ENCODE measurements around the gene KATNA1.
"Not testable (repeated sequence)": the region's sequence is repeated elsewhere in the genome, so short reads cannot be mapped to it uniquely, and the experiment has no call there.

Gene KATNA1

GRCh38 chr6:149683256-149683859, 34.8 kb upstream of the KATNA1 start:
- Histone ChIP-seq H3K9me3 (replicated peaks; ENCODE audit: insufficient read depth, low read length) (no peaks in the 10 kb centered on the region), H2AFZ (ENCODE audit: low read length) (no peak overlapping the region), H3K27me3 (replicated peaks; ENCODE audit: insufficient read depth, low read length) (no peaks in the 10 kb centered on the region), H3K79me2 (ENCODE audit: low read length) (no peaks in the 10 kb centered on the region), H3K9ac (ENCODE audit: low read length) (no peak overlapping the region), H3K27ac (ENCODE audit: low read length) (no peak overlapping the region), H3K36me3 (replicated peaks; ENCODE audit: insufficient read depth, low read length) (no peaks in the 10 kb centered on the region; the same call in 1 of the 2 replicates), H4K20me1 (ENCODE audit: insufficient read depth, low read length) (no peaks in the 10 kb centered on the region), H3K4me2 (ENCODE audit: low read depth, low read length) (no peak overlapping the region), H3K9me2 (replicated peaks; ENCODE audit: insufficient read depth, low read length) (no peaks in the 10 kb centered on the region), H3K4me1 (ENCODE audit: low read length) (no peaks in the 10 kb centered on the region), H3F3A (ENCODE audit: insufficient read depth, low read length) (no peaks in the 10 kb centered on the region), H3K4me3 (ENCODE audit: low read length) (no peak overlapping the region)
- TF ChIP-seq EZH2phosphoT487 (IDR thresholded peaks at IDR 0.05; ENCODE audit: low read length) = no peak
- TF ChIP-seq, protein P1, sequence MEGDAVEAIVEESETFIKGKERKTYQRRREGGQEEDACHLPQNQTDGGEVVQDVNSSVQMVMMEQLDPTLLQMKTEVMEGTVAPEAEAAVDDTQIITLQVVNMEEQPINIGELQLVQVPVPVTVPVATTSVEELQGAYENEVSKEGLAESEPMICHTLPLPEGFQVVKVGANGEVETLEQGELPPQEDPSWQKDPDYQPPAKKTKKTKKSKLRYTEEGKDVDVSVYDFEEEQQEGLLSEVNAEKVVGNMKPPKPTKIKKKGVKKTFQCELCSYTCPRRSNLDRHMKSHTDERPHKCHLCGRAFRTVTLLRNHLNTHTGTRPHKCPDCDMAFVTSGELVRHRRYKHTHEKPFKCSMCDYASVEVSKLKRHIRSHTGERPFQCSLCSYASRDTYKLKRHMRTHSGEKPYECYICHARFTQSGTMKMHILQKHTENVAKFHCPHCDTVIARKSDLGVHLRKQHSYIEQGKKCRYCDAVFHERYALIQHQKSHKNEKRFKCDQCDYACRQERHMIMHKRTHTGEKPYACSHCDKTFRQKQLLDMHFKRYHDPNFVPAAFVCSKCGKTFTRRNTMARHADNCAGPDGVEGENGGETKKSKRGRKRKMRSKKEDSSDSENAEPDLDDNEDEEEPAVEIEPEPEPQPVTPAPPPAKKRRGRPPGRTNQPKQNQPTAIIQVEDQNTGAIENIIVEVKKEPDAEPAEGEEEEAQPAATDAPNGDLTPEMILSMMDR (IDR thresholded peaks at IDR 0.05; ENCODE audit: low read length) = no peak
- TF ChIP-seq EZH2 (optimal IDR thresholded peaks at IDR 0.05; ENCODE audit: low read depth, low read length) = no peak
- no peak for DNase-seq

DNA sequence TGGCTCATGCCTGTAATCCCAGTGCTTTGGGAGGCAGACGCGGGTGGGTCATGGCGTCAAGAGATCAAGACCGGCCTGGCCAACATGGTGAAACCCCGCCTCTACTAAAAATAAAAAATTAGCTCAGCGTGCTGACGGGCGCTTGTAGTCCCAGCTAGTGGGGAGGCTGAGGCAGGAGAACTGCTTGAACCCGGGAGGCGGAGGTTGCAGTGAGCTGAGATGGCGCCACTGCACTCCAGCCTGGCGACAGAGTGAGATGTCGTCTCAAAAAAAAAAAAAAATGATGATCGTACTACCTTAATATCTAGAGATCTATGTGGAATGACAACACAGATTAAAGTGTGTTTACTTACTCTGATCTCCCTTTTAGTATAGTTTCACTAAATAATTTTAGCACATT, 33.3 kb upstream of the KATNA1 start:
- not testable (repeated sequence) for H3K9me3 ChIP-seq (replicated peaks; ENCODE audit: insufficient read depth, low read length); H4K20me1 ChIP-seq (ENCODE audit: insufficient read depth, low read length); H3K4me2 ChIP-seq (ENCODE audit: low read depth, low read length); H3K4me3 ChIP-seq (ENCODE audit: low read length); H3F3A ChIP-seq (ENCODE audit: insufficient read depth, low read length); H3K27me3 ChIP-seq (replicated peaks; ENCODE audit: insufficient read depth, low read length); H3K36me3 ChIP-seq (replicated peaks; ENCODE audit: insufficient read depth, low read length); H3K4me1 ChIP-seq (ENCODE audit: low read length); H3K27ac ChIP-seq (ENCODE audit: low read length); DNase-seq; H3K9me2 ChIP-seq (replicated peaks; ENCODE audit: insufficient read depth, low read length); H3K79me2 ChIP-seq (ENCODE audit: low read length); H2AFZ ChIP-seq (ENCODE audit: low read length); H3K9ac ChIP-seq (ENCODE audit: low read length)

GRCh38 chr6:149681209-149681608, 32.7 kb upstream of the KATNA1 start:
- Histone ChIP-seq H3K9me2 (replicated peaks; ENCODE audit: insufficient read depth, low read length) (no peaks in the 10 kb centered on the region), H3K4me1 (ENCODE audit: low read length) (no peaks in the 10 kb centered on the region), H3K27me3 (replicated peaks; ENCODE audit: insufficient read depth, low read length) (no peaks in the 10 kb centered on the region), H3K4me3 (ENCODE audit: low read length) (no peak overlapping the region), H3K9ac (ENCODE audit: low read length) (no peak overlapping the region), H3K36me3 (replicated peaks; ENCODE audit: insufficient read depth, low read length) (no peaks in the 10 kb centered on the region; the same call in 1 of the 2 replicates), H3K79me2 (ENCODE audit: low read length) (no peaks in the 10 kb centered on the region), H2AFZ (ENCODE audit: low read length) (no peak overlapping the region), H3K27ac (ENCODE audit: low read length) (no peak overlapping the region), H3K4me2 (ENCODE audit: low read depth, low read length) (no peak overlapping the region), H3F3A (ENCODE audit: insufficient read depth, low read length) (no peaks in the 10 kb centered on the region), H3K9me3 (replicated peaks; ENCODE audit: insufficient read depth, low read length) (no peaks in the 10 kb centered on the region), H4K20me1 (ENCODE audit: insufficient read depth, low read length) (no peaks in the 10 kb centered on the region)
- no peak for DNase-seq
- TF ChIP-seq EZH2 (optimal IDR thresholded peaks at IDR 0.05; ENCODE audit: low read depth, low read length) (no peak), EZH2phosphoT487 (IDR thresholded peaks at IDR 0.05; ENCODE audit: low read length) (no peak)
- TF ChIP-seq, protein P1 (IDR thresholded peaks at IDR 0.05; ENCODE audit: low read length) = no peak

DNA sequence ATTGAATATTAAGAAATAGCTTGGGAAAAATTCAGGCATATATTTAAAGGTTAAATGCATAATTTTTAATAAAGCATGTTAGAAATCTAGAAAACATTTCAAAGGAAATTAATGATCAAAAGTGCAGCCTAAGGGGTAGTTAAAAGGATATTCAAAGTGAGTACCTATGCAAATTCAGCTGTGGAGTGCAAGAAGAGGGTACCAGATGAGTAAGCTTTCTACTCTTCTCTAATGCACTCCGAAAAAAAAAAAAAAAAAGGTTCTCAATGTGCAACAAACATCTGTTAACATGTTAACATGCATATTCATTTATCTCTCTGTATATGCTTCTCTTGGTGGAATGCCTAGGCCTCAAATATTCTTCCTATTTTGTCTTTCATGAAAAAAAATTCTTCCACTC, 32.0 kb upstream of the KATNA1 start:
- no peak overlapping the region for H3K4me3 ChIP-seq (ENCODE audit: low read length)
- H3K9ac ChIP-seq (ENCODE audit: low read length) = no peak overlapping the region
- no peaks in the 10 kb centered on the region for H3F3A ChIP-seq (ENCODE audit: insufficient read depth, low read length)
- no peak overlapping the region for H2AFZ ChIP-seq (ENCODE audit: low read length)
- H3K9me3 ChIP-seq (replicated peaks; ENCODE audit: insufficient read depth, low read length) = no peaks in the 10 kb centered on the region
- no peak overlapping the region for H3K27ac ChIP-seq (ENCODE audit: low read length)
- TF ChIP-seq EZH2phosphoT487 (IDR thresholded peaks at IDR 0.05; ENCODE audit: low read length) (no peak), EZH2 (optimal IDR thresholded peaks at IDR 0.05; ENCODE audit: low read depth, low read length) (no peak)
- TF ChIP-seq, protein P1 (IDR thresholded peaks at IDR 0.05; ENCODE audit: low read length) = no peak
- H3K27me3 ChIP-seq (replicated peaks; ENCODE audit: insufficient read depth, low read length) = no peaks in the 10 kb centered on the region
- H3K4me1 ChIP-seq (ENCODE audit: low read length) = no peaks in the 10 kb centered on the region
- no peak for DNase-seq
- no peak overlapping the region for H3K4me2 ChIP-seq (ENCODE audit: low read depth, low read length)
- H3K9me2 ChIP-seq (replicated peaks; ENCODE audit: insufficient read depth, low read length) = no peaks in the 10 kb centered on the region
- H4K20me1 ChIP-seq (ENCODE audit: insufficient read depth, low read length) = no peaks in the 10 kb centered on the region
- no peaks in the 10 kb centered on the region; the same call in 1 of the 2 replicates for H3K36me3 ChIP-seq (replicated peaks; ENCODE audit: insufficient read depth, low read length)
- H3K79me2 ChIP-seq (ENCODE audit: low read length) = no peaks in the 10 kb centered on the region

DNA sequence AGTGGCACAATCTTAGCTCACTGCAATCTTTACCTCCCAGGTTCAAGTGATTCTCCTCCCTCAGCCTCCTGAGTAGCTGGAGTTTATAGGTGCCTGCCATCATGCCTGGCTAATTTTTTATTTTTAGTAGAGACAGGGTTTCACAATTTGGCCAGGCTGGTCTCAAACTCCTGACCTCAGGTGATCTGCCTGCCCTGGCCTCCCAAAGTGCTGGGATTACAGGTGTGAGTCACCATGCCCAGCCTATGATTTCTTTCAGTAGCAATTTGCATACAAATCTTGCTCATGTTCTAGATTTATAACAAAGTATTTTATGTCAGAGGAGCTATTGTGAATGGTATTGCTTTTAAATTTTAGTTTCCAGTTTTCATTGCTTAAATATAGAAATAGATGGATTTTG, 23.8 kb upstream of the KATNA1 start:
- not testable (repeated sequence) for H3K4me1 ChIP-seq (ENCODE audit: low read length); H3K79me2 ChIP-seq (ENCODE audit: low read length); H3K9me3 ChIP-seq (replicated peaks; ENCODE audit: insufficient read depth, low read length); H3K4me2 ChIP-seq (ENCODE audit: low read depth, low read length); H3K4me3 ChIP-seq (ENCODE audit: low read length); H3K9ac ChIP-seq (ENCODE audit: low read length); H3F3A ChIP-seq (ENCODE audit: insufficient read depth, low read length); H3K36me3 ChIP-seq (replicated peaks; ENCODE audit: insufficient read depth, low read length); DNase-seq; H4K20me1 ChIP-seq (ENCODE audit: insufficient read depth, low read length); H3K27ac ChIP-seq (ENCODE audit: low read length); H2AFZ ChIP-seq (ENCODE audit: low read length); H3K9me2 ChIP-seq (replicated peaks; ENCODE audit: insufficient read depth, low read length); H3K27me3 ChIP-seq (replicated peaks; ENCODE audit: insufficient read depth, low read length)
